Stimulated activated CD4-positive, alpha-beta T cell treated with anti-CD3 and anti-CD28 coated beads, Interleukin-1b, Interleukin-23, amount 100 ng/mL, for 4 hours (primary cell): ENCODE data around the gene VPS8.
"Not testable (repeated sequence)": the region's sequence is repeated elsewhere in the genome, so short reads cannot be mapped to it uniquely, and the experiment has no call there.

Source experiments
- DNase-seq, 2 donors: peaks; one replicate each; pipeline ENCODE4 v3.0.0-alpha.2; 2020; ENCODE audit warnings: low read depth in 2 of 2

VPS8 gene

GRCh38 chr3:184919651-184920050 is 107.7 kb downstream of the VPS8 start:
- no peak for DNase-seq

- no peak for DNase-seq
Observed at GRCh38 chr3:184924547-184924946, 112.6 kb downstream of the VPS8 start.

GRCh38 chr3:184927796-184928315 is 115.9 kb downstream of the VPS8 start:
- DNase-seq, result no peak

- DNase-seq, result no peak
Observed at GRCh38 chr3:184932777-184933176, 120.8 kb downstream of the VPS8 start.

DNA sequence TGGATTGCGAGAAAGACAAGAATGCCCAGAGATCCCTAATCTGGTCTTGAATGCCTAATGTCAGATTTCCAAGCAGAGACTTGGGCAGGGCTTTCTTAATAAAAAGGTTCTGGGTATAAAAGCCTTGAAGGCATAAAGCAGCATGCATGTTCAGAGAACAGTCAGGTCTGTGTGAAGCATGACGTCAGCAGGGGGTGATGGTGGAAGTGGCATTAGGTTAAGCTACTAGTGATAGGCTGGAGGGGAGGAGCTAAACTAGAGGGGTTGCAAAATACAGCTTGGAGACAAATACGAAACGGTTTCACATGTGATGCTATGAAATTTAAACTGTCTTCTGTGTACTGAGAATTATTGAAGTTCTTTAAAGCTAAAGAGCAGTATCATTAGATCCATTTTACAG is 125.6 kb downstream of the VPS8 start:
- DNase-seq, result no peak

DNA sequence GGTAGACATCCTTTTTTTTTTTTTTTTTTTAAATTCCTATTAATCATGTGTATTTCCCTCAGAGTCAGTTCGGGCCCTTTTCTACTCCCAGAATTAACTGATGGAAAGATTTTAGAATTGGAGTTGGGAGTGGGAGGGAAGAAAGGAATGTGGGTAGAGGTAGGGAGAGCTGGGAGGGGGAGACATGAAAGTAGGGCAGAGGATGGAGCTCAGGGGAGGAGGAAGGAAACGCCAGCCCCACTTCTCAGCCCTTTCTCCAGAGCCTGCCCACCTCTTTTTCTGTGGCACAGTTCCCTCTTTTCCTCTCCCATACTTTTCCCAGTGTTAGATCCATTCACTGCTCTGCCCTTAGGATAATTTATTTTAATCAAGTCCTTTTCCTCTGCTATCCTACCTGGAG is 129.4 kb downstream of the VPS8 start:
- no peak for DNase-seq

GRCh38 chr3:184942735-184943134 is 130.8 kb downstream of the VPS8 start:
- no peak for DNase-seq

DNA sequence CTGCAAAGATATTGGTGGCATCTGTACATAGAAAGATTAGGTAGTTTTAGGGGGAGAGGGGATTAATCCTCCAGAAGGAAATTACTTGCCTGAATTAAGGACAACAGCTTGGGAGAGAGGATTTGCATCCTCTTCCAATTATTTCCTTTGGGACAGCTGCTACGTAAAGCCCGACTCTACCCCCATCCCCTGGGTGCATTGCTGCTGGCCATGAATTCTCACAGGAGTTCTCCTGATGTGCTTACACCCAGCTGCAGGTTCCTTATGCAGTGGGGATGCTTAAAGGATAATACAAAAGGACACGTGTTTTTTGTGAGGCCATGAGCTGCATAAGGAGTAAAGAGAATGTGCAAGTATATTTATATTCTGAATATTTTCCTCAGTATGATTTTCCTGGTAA is 132.3 kb downstream of the VPS8 start:
- no peak for DNase-seq

DNA sequence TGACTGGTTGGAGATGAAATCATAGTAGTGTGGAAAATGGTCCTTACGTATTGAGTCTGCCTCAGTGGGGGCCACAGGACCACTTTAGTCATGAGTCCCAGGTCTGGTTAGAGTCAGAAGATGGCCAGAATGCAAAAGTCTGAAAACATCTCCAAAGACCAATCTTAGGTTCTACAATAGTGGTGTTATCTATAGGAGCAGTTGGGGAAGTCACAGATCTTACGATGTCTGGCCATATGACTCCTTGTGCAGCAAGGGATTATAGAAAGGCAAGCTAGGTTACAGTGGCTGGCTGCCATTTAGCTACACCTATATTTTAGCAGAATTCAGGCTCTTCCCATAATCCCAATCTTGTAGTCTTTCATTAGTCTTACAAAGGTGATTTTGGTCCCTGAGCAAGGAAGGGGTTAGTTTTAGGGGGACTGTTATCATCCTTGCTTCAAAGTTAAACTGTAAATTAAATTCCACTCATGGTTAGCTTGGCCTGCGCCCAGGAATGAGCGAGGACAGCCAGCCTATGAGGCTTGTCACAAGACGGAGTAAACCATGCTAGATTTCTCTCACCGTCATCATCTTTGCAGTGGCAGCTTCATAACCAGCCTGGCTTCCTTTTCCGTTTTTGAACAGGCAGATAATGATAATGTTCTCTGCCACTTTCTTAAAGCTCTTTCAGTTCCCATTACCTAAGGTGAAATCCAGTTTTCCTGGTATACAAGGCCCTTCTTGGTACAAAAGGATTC is 134.1 kb downstream of the VPS8 start:
- DNase-seq, result no peak

- DNase-seq, result no peak
Observed at GRCh38 chr3:184946917-184947316, 135.0 kb downstream of the VPS8 start.

- DNase-seq, result no peak
Observed at GRCh38 chr3:184949251-184949965, 137.4 kb downstream of the VPS8 start.

- not testable (repeated sequence) for DNase-seq
Observed at GRCh38 chr3:184950816-184951215, 138.8 kb downstream of the VPS8 start.

GRCh38 chr3:184952671-184953070 is 140.7 kb downstream of the VPS8 start:
- no peak for DNase-seq

GRCh38 chr3:184953401-184953800 is 141.4 kb downstream of the VPS8 start:
- no peak for DNase-seq

DNA sequence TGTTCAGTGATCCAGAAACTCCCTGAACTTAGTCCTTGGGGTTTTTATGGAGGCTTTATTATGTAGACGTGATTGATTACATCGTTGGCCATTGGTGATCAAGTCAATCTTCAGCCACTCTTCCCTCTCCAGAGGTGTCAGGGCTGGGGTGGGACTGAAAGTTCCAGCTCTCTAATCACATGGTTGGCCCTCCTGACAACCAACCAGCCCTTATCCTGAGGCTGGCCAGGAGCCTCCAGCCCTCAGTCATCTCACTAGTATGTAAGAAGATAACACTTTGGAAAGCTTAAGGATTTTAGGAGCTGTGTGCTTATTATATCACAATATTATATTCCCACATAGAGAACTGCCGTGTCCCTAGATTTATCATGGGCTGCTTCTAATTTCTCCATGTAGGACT is 142.3 kb downstream of the VPS8 start:
- no peak for DNase-seq

- not testable (repeated sequence) for DNase-seq
Observed at GRCh38 chr3:184954851-184955250, 142.9 kb downstream of the VPS8 start.

DNA sequence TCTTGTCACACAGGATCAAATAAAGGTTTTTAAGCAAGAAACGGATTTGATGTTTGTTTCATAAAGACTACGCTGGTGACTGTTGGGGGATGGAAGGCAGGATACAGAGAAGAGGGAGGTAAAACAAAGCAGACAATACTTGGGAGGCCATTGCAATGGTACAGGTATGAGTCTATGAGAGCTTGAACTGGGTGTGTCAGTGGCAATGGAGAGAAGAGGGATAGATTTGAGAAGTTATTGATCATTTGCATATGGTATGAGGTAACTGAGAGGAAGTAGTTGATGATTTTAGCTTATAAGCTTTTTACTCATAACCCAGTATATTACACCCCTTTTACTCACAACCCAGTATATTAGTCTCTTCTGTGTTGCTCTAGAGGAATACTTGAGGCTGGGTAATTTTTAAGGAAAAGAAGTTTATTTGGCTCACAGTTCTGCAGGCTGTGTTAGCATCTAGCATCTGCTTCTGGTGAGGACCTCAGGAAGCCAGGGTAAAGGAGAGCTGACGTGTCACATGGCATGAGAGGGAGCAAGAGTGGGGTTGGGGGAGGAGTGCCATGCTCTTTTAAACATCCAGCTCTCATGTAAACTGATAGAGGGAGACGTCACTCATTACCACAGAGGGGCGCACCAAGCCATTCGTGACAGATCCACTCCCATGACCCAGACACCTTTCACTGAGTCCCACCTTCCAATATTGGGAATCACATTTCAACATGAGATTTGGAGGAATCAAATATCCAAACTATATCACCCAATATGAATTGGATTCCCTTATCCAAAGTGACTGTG is 153.9 kb downstream of the VPS8 start:
- no peak for DNase-seq

GRCh38 chr3:184968115-184968514 is 156.1 kb downstream of the VPS8 start:
- DNase-seq, result no peak

GRCh38 chr3:184970186-184970585 is 158.2 kb downstream of the VPS8 start:
- DNase-seq, result no peak

- no peak for DNase-seq
Observed at GRCh38 chr3:184977796-184978195, 165.8 kb downstream of the VPS8 start.

DNA sequence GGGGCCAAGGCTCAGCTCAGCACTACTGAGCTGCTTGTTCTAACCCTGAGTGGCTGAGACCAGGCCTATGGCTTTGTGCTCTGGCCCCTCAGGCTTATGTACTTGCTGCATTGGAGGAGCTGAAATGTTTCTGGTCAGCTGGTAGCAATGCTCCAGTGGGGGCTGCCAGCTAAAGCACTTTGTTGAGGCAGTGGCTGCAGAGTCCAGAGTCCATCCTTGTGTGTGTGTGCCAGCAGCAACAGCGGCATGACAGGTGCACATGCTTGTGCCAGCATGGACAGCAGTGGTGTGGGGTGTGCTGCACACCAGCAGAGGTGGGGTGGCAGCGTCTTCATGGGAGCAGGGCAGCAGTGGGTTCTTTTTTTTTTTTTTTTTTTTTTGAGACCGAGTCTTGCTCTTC is 169.1 kb downstream of the VPS8 start:
- no peak for DNase-seq

DNA sequence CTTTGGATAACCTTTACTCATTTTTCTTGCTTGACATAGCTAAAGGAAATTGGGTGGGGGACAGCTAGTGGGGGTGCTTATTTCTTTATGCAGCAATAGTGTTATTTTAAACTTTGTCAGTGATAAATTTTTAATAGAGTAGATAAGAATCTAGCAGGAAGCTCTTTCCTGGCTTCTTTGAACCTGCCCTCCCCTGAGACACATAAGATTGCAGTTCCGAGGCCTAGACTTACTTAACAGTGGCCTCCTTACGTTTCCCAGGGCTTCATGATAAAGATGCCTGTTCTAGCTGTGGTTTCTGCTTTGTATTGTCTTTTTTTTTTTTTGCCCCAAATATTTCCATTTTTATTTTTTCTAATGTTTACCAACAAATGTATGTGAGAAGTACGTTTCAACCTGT is 170.1 kb downstream of the VPS8 start:
- DNase-seq, result no peak
